Right atrium auricular region (tissue), 2 donors: ENCODE measurements around the gene PAIP2. TPM values are rescaled to one million over a fixed set of nuclear protein-coding genes. Genes with fewer than 3 reads are reported as not detected.

Source experiments
- DNase-seq: peaks from one replicate; pipeline ENCODE4 v3.0.0-alpha.2; 2019; ENCODE audit warnings: low spot score
- H3K27ac ChIP-seq, 2 donors: fragments of 200-600 bp; sonication (generic); 1 replicate in 1 of 2; 2 replicates in 1 of 2; pipeline ENCODE4 v1.5.1; 2016 to 2019
- H3K27me3 ChIP-seq, 2 donors: fragments of 200-600 bp; sonication (generic); one replicate each; pipeline versions ENCODE4 v1.5.1 to v1.6.0; 2017 to 2019
- H3K36me3 ChIP-seq: fragments of 200-600 bp; sonication (generic); one replicate; pipeline ENCODE4 v1.5.1; 2016
- H3K4me1 ChIP-seq, 2 donors: fragments of 200-600 bp; sonication (generic); one replicate each; pipeline versions ENCODE4 v1.5.1 to v1.6.0; 2017 to 2019
- H3K4me3 ChIP-seq, 2 donors: fragments of 200-600 bp; sonication (generic); 1 replicate in 1 of 2; 2 replicates in 1 of 2; pipeline ENCODE4 v1.5.1; 2017 to 2019; ENCODE audit warnings: mild to moderate bottlenecking in 1 of 2, moderate library complexity in 1 of 2
- H3K9me3 ChIP-seq, 2 donors: fragments of 200-600 bp; sonication (generic); one replicate each; pipeline ENCODE4 v1.5.1; 2019
- total RNA-seq, 2 donors: library from RNA; depleted of rRNA; stranded (reverse); fragments of >200 nt; gene quantifications; one replicate each; pipeline ENCODE4 v1.1.0, GENCODE V29; 2016
- TF ChIP-seq, protein P1 (sequence below), 2 donors: fragments of 200-600 bp; sonication (generic); IDR thresholded peaks; one replicate each; pipeline ENCODE4 v1.5.1; 2019; ENCODE audit warnings: antibody characterized with exemption in 2 of 2

The PAIP2 gene
- total RNA-seq, 2 donors from 2014 or later = 97.6 to 156 TPM

DNA sequence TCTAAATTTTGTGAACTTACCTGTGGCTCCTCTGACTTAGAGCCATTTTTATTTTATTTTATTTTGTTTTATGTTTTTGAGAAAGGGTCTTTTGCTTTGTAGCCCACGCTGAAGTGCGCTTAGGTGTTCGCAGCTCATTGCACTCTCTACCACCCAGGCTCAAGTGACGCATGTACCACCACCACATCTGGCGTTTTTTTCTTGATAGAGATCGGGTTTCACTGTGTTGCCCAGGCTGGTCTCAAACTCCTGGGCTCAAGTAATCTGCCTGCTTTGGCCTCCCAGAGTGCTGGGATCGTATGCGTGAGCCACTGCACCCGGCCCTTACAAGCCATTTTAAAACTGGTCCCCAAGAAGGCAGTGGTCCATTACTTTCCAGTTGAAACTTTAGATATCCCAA lies 29.6 kb upstream of the PAIP2 start:
- TF ChIP-seq, protein P1, sequence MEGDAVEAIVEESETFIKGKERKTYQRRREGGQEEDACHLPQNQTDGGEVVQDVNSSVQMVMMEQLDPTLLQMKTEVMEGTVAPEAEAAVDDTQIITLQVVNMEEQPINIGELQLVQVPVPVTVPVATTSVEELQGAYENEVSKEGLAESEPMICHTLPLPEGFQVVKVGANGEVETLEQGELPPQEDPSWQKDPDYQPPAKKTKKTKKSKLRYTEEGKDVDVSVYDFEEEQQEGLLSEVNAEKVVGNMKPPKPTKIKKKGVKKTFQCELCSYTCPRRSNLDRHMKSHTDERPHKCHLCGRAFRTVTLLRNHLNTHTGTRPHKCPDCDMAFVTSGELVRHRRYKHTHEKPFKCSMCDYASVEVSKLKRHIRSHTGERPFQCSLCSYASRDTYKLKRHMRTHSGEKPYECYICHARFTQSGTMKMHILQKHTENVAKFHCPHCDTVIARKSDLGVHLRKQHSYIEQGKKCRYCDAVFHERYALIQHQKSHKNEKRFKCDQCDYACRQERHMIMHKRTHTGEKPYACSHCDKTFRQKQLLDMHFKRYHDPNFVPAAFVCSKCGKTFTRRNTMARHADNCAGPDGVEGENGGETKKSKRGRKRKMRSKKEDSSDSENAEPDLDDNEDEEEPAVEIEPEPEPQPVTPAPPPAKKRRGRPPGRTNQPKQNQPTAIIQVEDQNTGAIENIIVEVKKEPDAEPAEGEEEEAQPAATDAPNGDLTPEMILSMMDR (IDR thresholded peaks at IDR 0.05) = no peak

DNA sequence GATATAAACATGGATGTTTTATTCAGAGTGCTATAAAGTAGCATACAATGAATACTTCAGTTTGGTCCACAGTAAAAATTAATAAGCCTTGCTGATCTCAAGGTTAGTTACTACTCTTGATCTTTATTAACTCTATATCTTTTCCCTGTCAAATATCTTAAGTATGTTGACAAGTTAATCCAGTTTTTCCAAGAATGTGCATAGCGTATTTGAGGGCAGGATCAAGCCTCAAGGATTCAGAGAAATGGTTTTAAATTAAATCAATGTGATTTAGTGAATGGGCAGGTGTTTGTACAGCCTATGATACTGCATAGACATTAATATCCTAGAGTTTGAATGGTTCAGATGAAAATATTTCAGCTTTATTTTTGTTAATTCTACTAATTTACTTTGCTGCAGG lies 27.4 kb upstream of the PAIP2 start:
- DNase-seq = no peak
- Histone ChIP-seq H3K36me3 (peaks cover 34% of the 10 kb centered on the region), H3K27ac (no peak overlapping the region), H3K4me1 (peaks cover 0 to 44% of the 10 kb centered on the region in 2 donors), H3K27me3 (no peaks in the 10 kb centered on the region), H3K4me3 (no peak overlapping the region), H3K9me3 (no peaks in the 10 kb centered on the region)
- TF ChIP-seq, protein P1 (IDR thresholded peaks at IDR 0.05) = no peak

More for the DNA sequence above, 29.6 kb upstream of the PAIP2 start:
- Histone ChIP-seq H3K4me3 (no peak overlapping the region), H3K4me1 (peaks cover 0 to 66% of the 10 kb centered on the region in 2 donors), H3K27me3 (no peaks in the 10 kb centered on the region), H3K27ac (no peak overlapping the region), H3K36me3 (peaks cover 12% of the 10 kb centered on the region), H3K9me3 (no peaks in the 10 kb centered on the region)
- DNase-seq = no peak

DNA sequence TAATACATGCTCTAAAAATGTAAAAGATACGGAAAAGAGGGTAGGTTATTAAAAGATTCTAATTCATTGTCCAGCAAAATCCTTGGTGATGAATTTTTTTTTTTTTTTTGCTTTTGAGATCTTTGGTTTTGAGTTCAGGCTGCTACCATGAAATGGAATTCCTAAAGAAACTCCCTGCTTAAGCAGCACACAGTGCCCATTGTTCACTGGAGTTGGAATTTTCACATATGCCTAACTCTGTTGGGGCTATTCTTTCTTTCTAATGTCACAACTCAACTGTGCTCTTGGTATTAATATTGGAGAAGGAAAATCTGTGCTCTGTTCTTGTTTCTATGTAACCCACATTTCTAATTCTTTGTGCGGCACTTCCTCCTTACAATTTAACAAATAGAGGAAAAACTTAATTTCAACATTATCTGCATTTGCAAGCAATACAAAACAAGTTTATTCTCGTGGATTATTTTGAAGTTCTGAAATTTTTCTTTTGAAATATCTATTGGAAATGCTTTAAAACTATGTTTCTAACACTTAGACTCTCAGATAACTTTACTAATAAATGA lies 26.5 kb upstream of the PAIP2 start:
- TF ChIP-seq, protein P1 (IDR thresholded peaks at IDR 0.05) = no peak
- Histone ChIP-seq H3K27me3 (no peaks in the 10 kb centered on the region), H3K9me3 (no peaks in the 10 kb centered on the region), H3K4me3 (no peak overlapping the region), H3K27ac (no peak overlapping the region), H3K36me3 (peaks cover 42% of the 10 kb centered on the region), H3K4me1 (peaks cover 0 to 35% of the 10 kb centered on the region in 2 donors)
- no peak for DNase-seq

DNA sequence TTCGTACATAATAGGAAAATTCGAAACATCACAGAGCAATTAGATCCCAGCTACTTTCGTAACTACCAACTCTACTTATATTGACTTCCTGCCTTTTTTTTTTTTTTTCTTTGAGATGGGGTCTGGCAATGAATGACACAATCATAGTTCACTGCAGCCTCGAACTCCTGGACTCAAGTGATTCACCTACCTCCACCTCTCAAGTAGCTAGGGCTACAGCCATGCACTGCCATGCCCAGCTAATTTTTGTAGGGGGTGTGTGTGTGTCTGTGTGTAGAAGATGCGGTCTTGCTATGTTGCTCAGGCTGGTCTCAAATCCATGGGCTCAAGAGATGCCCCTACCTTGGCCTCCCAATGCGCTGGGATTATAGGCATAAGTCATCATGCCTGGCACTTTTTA lies 5.8 kb upstream of the PAIP2 start:
- Histone ChIP-seq H3K9me3 (no peaks in the 10 kb centered on the region), H3K4me1 (peaks cover 0 to 4% of the 10 kb centered on the region in 2 donors), H3K4me3 (no peak overlapping the region), H3K36me3 (peaks cover 24% of the 10 kb centered on the region), H3K27ac (no peak overlapping the region), H3K27me3 (no peaks in the 10 kb centered on the region)
- no peak for DNase-seq
- TF ChIP-seq, protein P1 (IDR thresholded peaks at IDR 0.05) = no peak

DNA sequence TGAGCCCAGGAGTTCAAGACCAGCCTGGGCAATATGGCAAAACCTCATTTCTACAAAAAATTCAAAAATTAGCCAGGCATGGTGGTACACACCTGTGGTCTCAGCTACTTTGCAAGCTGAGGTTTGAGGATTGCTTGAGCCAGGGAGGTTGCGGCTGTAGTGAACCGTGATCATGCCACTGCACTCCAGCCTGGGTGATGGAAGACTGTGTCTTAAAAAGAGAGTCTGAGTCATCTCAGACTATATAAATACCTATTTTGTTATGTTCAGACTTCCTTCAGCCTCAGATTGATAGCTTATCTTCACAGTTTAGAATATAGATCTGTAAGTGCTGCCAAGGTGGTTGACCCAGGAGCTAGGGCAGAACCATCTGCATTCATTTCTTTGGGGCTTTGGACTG lies 1.6 kb upstream of the PAIP2 start:
- H3K27me3 ChIP-seq = no peaks in the 10 kb centered on the region
- no peaks in the 10 kb centered on the region for H3K9me3 ChIP-seq
- H3K4me1 ChIP-seq = peaks cover 0 to 36% of the 10 kb centered on the region in 2 donors
- TF ChIP-seq, protein P1 (IDR thresholded peaks at IDR 0.05) = no peak
- no peak overlapping the region for H3K4me3 ChIP-seq
- no peak for DNase-seq
- H3K36me3 ChIP-seq = no peaks in the 10 kb centered on the region
- H3K27ac ChIP-seq = no peak overlapping the region

DNA sequence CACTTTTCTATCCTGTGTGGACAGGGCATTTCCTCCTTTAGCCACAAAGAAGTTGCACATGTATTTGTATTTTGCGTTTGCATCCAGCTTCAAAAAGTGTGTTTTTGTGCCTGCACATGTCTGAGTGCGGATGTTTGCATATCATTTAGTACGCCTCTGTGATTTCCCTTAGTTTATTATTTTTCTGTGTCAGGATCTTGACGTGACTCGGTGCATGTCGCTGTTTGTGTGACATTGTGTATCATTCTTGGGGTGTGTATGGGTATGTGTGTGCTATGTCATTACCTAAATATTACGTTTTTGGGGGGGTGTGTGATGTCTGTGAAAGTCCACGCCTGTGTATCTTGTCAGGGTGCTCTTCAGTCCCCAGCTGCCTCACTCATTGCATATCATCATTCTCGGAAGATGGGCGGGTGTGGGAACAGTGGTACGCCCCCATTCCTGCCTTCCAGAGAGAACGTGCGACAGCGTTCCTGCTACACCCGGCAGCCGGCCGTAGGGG lies 416 bp upstream of the PAIP2 start:
- H3K27ac ChIP-seq = peak overlapping the region; percentile 94 to 98
- H3K9me3 ChIP-seq = no peaks in the 10 kb centered on the region
- DNase-seq = no peak
- peak overlapping the region; percentile 84 to 88 for H3K4me3 ChIP-seq
- no peaks in the 10 kb centered on the region for H3K27me3 ChIP-seq
- H3K4me1 ChIP-seq = peaks cover 0 to 36% of the 10 kb centered on the region in 2 donors
- TF ChIP-seq, protein P1 (IDR thresholded peaks at IDR 0.05) = no peak
- H3K36me3 ChIP-seq = no peaks in the 10 kb centered on the region
